ENCODE data around the gene METTL27.

Gene METTL27

DNA sequence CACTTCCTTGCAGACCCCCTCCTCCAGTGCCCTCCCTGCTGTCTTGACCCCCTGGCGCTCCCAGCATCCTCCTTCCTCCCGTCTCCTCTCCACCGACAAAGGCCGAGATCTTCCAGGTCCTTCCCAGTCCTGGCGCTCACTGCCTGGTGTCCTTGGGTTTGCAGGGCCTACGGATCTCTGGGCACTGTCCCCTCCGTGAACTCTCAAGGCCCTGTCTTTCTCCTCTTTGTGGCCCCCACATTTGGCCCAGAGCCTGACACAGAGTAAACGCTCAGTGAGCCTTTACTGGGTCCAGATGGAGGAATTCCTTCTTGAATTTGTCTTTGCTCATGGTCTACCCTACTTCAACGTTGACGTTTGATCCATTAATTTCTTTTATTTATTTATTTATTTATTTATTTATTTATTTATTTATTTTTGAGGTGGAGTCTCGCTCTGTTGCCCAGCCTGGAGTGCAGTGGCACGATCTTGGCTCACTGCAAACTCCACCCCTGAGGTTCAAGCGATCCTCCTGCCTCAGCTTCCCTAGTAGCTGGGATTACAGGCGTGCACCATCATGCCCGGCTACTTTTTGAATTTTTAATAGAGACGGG, 48.3 kb upstream of the METTL27 start (continued):
- no peak for TF ChIP-seq ZNF701 (tag by site-specific recombination; IDR thresholded peaks at IDR 0.05)

DNA sequence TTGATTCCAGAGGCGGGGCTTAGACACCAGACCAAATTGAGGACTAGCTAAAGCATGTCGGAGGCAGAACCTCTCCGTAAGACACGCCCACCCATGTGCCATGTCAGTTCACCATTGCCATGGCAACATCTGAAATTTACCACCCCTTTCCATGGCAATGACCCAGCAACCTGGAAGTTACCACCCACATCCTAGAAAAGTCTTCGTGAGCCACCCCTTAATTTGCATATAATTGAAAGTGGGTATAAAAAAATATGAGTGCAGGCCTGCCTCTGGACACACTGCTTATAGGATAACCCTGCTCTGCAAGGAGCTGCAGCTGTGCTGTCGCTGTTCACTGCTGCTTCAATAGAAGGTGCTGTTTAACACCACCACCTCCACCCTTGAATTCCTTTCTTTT, 46.6 kb upstream of the METTL27 start:
- Histone ChIP-seq H3K27ac (ENCODE audit: extremely low read depth, low read depth, low read length) (no peak overlapping the region), H3K36me3 (ENCODE audit: control insufficient read depth in 2 of 2, insufficient read depth in 1 of 2, low read length in 2 of 2) (no peaks in the 10 kb centered on the region), H3K9me3 (ENCODE audit: control insufficient read depth, insufficient read depth, low read depth, low read length) (no peaks in the 10 kb centered on the region), H3K4me3 (ENCODE audit: low read depth, low read length) (no peak overlapping the region), H3K4me1 (ENCODE audit: control insufficient read depth, insufficient read depth, low read length) (no peaks in the 10 kb centered on the region)
- TF ChIP-seq SALL2 (tag by site-specific recombination; IDR thresholded peaks at IDR 0.05; ENCODE audit: borderline replicate concordance): no peak
- no peak for TF ChIP-seq ZNF792 (tag by site-specific recombination; IDR thresholded peaks at IDR 0.05)
- TF ChIP-seq ZNF521 (tag by site-specific recombination; IDR thresholded peaks at IDR 0.05): no peak
- TF ChIP-seq, protein P1, sequence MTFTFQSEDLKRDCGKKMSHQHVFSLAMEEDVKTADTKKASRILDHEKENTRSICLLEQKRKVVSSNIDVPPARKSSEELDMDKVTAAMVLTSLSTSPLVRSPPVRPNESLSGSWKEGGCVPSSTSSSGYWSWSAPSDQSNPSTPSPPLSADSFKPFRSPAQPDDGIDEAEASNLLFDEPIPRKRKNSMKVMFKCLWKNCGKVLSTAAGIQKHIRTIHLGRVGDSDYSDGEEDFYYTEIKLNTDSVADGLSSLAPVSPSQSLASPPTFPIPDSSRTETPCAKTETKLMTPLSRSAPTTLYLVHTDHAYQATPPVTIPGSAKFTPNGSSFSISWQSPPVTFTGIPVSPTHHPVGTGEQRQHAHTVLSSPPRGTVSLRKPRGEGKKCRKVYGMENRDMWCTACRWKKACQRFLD (tag by site-specific recombination; IDR thresholded peaks at IDR 0.05): no peak
- TF ChIP-seq ZNF843 (tag by site-specific recombination; IDR thresholded peaks at IDR 0.05): no peak
- no peak for TF ChIP-seq ZNF660 (tag by site-specific recombination; IDR thresholded peaks at IDR 0.05)
- no peak for TF ChIP-seq ZNF140 (tag by site-specific recombination; IDR thresholded peaks at IDR 0.05)
- no peak for TF ChIP-seq ZNF16 (tag by site-specific recombination; IDR thresholded peaks at IDR 0.05; ENCODE audit: low read depth)
- no peak for TF ChIP-seq ZBTB1 (tag by site-specific recombination; IDR thresholded peaks at IDR 0.05)
- TF ChIP-seq ZNF629 (tag by site-specific recombination; IDR thresholded peaks at IDR 0.05): no peak
- TF ChIP-seq GLIS1 (tag by site-specific recombination; IDR thresholded peaks at IDR 0.05): no peak
- TF ChIP-seq PRDM1 (tag by site-specific recombination; IDR thresholded peaks at IDR 0.05): no peak
- no peak for TF ChIP-seq ZNF670 (tag by site-specific recombination; IDR thresholded peaks at IDR 0.05; ENCODE audit: low read depth)
- TF ChIP-seq KLF1 (tag by site-specific recombination; IDR thresholded peaks at IDR 0.05): no peak
- no peak for TF ChIP-seq ZNF558 (tag by site-specific recombination; IDR thresholded peaks at IDR 0.05)
- POLR2A ChIA-PET: no interaction called here
- CTCF ChIA-PET: no interaction called here

GRCh38 chr7:73887762-73888161, 45.4 kb upstream of the METTL27 start:
- H3K4me1 ChIP-seq (ENCODE audit: control insufficient read depth, insufficient read depth, low read length): no peaks in the 10 kb centered on the region
- TF ChIP-seq, protein P2, sequence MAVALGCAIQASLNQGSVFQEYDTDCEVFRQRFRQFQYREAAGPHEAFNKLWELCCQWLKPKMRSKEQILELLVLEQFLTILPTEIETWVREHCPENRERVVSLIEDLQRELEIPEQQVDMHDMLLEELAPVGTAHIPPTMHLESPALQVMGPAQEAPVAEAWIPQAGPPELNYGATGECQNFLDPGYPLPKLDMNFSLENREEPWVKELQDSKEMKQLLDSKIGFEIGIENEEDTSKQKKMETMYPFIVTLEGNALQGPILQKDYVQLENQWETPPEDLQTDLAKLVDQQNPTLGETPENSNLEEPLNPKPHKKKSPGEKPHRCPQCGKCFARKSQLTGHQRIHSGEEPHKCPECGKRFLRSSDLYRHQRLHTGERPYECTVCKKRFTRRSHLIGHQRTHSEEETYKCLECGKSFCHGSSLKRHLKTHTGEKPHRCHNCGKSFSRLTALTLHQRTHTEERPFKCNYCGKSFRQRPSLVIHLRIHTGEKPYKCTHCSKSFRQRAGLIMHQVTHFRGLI (tag by site-specific recombination; IDR thresholded peaks at IDR 0.05): no peak
- TF ChIP-seq ZNF626 (tag by site-specific recombination; IDR thresholded peaks at IDR 0.05): no peak
- TF ChIP-seq ZNF600 (tag by site-specific recombination; IDR thresholded peaks at IDR 0.05): no peak
- no peak for TF ChIP-seq ZSCAN16 (tag by site-specific recombination; IDR thresholded peaks at IDR 0.05)
- TF ChIP-seq OSR2 (tag by site-specific recombination; IDR thresholded peaks at IDR 0.05): no peak
- TF ChIP-seq IKZF3 (tag by site-specific recombination; IDR thresholded peaks at IDR 0.05): no peak
- no peak for TF ChIP-seq ZNF555 (tag by site-specific recombination; conservative IDR thresholded peaks at IDR 0.05)
- TF ChIP-seq ZNF292 (tag by site-specific recombination; IDR thresholded peaks at IDR 0.05; ENCODE audit: borderline replicate concordance, low read depth): no peak
- no peak for TF ChIP-seq ZNF518A (tag by site-specific recombination; conservative IDR thresholded peaks at IDR 0.05; ENCODE audit: low read depth)
- no peak for TF ChIP-seq WT1 (tag by site-specific recombination; IDR thresholded peaks at IDR 0.05)
- no peak for TF ChIP-seq RBAK (tag by site-specific recombination; IDR thresholded peaks at IDR 0.05)
- no peak for TF ChIP-seq FEZF1 (tag by site-specific recombination; IDR thresholded peaks at IDR 0.05)
- ChIA-PET POLR2A (interaction anchor here (0.6 kb wide), 1 partner anchor 323 kb away, joined by 3 read pairs; no protein-coding TSS in a partner anchor), CTCF (no interaction called here)
- no peak overlapping the region for H3K27ac ChIP-seq (ENCODE audit: extremely low read depth, low read depth, low read length)
- no peaks in the 10 kb centered on the region for H3K9me3 ChIP-seq (ENCODE audit: control insufficient read depth, insufficient read depth, low read depth, low read length)
- H3K4me3 ChIP-seq (ENCODE audit: low read depth, low read length): no peak overlapping the region
- H3K36me3 ChIP-seq (ENCODE audit: control insufficient read depth in 2 of 2, insufficient read depth in 1 of 2, low read length in 2 of 2): no peaks in the 10 kb centered on the region
